HG02763 (cell line): ENCODE data around the gene MYO9B.

Experiments used
- ATAC-seq: cut with Tn5 transposase; IDR thresholded peaks from one replicate; pipeline ENCODE4 v1.9.1; 2021; ENCODE audit warnings: mild to moderate bottlenecking, moderate library complexity; ENCODE audit not compliant: unreplicated experiment

MYO9B gene

GRCh38 chr19:17260842-17261325 is 185.3 kb downstream of the MYO9B start:
- ATAC-seq: peak; percentile 79

- ATAC-seq: no peak
These were observed 187.0 kb downstream of the MYO9B start for GRCh38 chr19:17262557-17262956.
